SW480 (cell line): ENCODE results near the gene GABRA1.
A peak's percentile ranks its signal among the peaks of the same experiment; 100 is the strongest.

Experiments
- DNase-seq: peaks from one replicate; pipeline ENCODE4 v3.0.0-alpha.2; 2016; ENCODE audit warnings: low spot score

GABRA1 gene

GRCh38 chr5:161847941-161848391 lies at the start of gene GABRA1:
Gene GABRA1 (plus strand): TSS chr5:161848120. CDS start chr5:161850811, 2,691 bp downstream.
- no peak for DNase-seq

DNA sequence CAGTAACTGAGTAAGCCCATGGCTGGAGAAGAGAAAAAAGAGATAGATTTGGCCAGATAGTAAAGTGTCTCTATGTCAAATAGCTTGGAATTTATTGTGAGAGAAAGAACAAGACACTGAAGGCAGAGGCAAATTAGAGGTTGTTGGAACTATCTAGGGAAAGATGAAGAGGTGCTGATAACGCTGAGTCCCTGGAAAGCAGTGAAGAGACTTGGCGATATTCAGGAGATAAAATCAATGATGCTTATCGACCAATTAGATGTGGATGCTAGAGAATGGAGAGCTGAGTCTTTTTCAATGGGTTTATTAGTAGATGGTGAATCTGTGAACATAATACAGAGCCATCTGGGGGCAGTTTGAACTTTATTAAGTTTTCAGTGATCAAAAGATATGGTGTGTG lies 48.6 kb upstream of the GABRA1 start:
- DNase-seq = no peak

DNA sequence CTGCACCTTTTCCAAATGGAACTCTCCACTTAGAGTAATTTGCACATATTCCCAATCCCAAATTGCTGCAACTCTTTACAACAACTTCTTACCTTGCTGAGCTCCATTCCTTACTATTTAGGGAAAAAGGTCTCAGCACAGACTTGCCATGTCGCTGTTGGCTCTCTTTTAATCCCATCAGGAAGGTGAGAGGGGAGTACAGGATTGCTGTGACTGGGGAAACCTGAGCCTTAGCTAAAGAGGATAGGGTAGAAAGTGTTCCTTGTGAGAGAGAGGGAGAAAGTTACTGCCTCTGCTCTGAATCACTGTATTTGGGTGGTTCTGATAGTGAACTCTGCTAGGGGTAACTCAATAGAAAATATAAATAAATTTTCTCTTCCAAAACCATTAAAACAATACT lies 43.7 kb upstream of the GABRA1 start:
- DNase-seq = no peak

GRCh38 chr5:161846746-161847145 lies 1.2 kb upstream of the GABRA1 start:
- no peak for DNase-seq

GRCh38 chr5:161847447-161847846 lies 473 bp upstream of the GABRA1 start:
- no peak for DNase-seq

DNA sequence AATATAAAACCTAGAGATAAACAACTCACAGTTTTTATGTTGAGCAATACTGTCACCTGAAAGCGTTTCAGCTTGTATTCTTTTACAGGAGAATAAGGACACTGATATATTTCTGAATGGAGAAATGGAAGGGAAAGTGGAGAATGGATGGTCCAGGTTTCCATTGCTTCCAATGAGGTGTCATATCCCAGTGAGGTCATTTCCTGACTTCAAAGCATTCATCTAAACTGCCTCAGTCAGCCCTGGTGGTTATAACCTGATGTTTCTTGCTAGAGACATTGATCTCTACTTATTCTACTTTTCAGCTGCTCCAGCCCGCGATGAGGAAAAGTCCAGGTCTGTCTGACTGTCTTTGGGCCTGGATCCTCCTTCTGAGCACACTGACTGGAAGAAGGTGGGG lies 2.6 kb downstream of the GABRA1 start:
- peak; percentile 4 for DNase-seq

- peak; percentile 29 for DNase-seq
Observed at GRCh38 chr5:161851691-161852299, 3.9 kb downstream of the GABRA1 start.

DNA sequence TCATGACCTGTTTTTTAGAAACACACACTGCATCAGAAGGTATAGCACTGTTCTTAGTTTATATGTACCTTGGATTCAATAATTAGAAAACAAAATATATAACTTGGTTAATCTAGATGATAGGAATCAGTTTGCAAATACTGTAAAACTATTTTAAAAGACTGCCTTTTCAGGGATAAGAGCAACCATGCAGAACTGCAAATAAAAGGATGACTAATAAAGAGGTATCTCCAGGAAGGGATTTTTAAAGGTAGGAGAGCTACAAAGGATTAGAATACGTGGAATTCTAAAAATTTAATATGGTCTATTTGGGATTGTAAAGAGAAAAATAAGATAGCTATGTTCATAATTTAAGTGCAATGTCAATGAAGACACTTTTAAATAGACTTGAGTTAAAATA lies 9.4 kb downstream of the GABRA1 start:
- DNase-seq = no peak

GRCh38 chr5:161863259-161863658 lies 15.3 kb downstream of the GABRA1 start:
- DNase-seq = no peak

DNA sequence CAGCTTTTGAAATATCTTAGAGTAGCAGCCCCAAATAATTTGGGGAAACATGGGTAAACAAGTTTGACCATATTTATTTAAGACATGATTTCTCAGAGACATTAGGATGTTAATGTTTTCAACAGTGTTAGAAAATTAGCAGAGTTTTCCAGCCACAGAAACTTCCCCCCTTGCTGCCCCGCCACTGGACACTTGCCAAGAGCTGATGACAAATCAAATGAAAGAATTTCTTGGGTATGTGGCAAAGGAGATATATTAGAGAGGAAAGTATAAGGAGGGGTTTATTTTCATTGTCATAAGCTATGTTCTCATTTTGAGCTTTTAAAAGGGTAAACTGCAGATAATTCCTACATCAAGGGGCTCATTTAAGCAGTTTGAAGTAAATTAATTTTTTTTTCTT lies 15.9 kb downstream of the GABRA1 start:
- DNase-seq = no peak

- no peak for DNase-seq
Observed at GRCh38 chr5:161865510-161865909, 17.6 kb downstream of the GABRA1 start.

- no peak for DNase-seq
Observed at GRCh38 chr5:161889971-161890370, 42.1 kb downstream of the GABRA1 start.

DNA sequence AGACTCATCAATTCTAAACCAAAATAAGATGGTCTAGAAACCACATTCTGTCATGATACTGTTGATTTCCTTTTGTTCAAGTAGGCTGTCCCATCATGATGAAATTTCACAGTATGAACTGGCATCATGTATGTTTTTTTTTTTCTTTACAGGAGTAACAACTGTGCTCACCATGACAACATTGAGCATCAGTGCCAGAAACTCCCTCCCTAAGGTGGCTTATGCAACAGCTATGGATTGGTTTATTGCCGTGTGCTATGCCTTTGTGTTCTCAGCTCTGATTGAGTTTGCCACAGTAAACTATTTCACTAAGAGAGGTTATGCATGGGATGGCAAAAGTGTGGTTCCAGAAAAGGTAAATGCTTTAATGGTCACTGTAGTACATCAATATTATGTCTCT lies 47.6 kb downstream of the GABRA1 start:
- DNase-seq = no peak

GRCh38 chr5:161897033-161897432 lies 49.1 kb downstream of the GABRA1 start:
- DNase-seq = no peak

- no peak for DNase-seq
Observed at GRCh38 chr5:161899590-161899989, 51.7 kb downstream of the GABRA1 start.

DNA sequence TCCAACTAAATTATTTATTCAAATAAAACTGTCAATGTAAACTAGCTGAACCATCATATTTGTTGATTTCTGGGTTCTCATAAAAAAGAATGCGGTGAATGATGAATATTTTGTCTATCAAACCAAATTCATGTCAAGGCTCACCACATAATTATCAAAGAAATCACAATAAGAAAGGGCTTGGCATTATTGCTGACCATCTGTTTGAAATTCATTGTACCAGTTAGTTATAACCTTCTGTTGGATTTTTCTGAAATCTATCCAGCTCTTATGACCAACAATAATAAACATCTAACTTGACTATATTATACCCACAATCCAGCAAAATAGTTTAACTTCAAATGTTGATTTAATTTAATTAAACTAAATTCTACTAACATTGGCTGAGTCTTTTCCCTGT lies 53.1 kb downstream of the GABRA1 start:
- DNase-seq = no peak

DNA sequence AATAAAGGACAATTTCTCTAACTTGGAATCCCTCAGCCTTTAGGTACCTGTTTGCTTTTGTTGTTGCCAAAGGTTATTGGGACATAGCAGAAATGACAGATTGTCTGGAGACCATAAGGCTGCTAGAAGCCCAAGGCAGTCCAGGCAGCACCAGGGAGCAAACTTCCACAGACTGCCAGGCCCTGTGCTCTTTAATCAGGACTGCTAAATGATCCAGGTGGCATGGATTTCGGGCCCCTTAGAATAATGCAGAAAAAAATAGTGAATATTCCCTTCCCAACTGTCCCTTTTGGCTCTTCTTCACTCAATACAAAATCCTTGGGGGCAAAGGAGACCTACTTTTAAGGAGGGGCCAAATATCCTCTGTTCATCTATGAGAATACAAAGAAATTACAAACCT lies 73.9 kb downstream of the GABRA1 start:
- no peak for DNase-seq

- no peak for DNase-seq
Observed at GRCh38 chr5:161924270-161924669, 76.3 kb downstream of the GABRA1 start.

GRCh38 chr5:161925960-161926359 lies 78.0 kb downstream of the GABRA1 start:
- no peak for DNase-seq

DNA sequence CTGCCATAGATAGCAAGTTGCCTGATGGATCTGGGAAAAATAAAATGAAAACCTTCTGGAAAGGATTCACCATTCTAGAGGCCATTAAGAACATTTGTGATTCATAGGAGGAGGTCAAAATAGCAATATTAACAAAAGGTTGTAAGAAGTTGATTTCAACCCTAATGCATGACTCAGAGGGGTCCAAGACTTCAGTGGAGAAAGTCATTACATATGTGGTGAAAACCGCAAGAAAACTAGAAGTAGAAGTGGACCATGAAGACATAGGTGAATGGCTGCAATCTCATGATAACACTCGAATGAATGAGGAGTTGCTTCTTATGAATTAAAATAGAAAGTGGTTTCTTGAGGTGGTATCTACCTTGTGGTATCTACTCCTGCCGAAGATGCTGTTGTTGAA lies 86.6 kb downstream of the GABRA1 start:
- no peak for DNase-seq

- no peak for DNase-seq
Observed at GRCh38 chr5:161944974-161945373, 97.1 kb downstream of the GABRA1 start.

DNA sequence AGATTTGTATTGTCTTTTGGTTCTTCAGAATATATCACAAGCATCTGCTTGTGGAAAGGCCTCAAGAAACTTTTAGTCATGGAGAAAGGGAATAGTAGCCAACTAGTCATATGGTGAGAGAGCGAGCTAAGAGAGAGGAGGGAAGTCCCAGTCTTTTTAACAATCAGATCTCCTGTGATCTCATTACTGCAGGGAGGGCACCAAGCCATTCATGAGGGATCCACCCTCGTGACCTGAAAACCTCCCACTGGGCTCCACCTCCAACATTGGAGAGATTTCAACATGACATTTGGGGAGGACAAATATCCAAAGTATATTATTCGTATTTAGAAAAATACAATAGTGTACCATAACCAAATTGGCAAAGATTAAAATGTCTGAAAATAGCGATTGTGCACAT lies 99.0 kb downstream of the GABRA1 start:
- DNase-seq = no peak
